NCI-H2171 (cell line): Measurements from ENCODE around the gene ANXA8.
"Not testable (repeated sequence)": the region's sequence is repeated elsewhere in the genome, so short reads cannot be mapped to it uniquely, and the experiment has no call there.

ENCODE experiments used
- DNase-seq: peaks from one replicate; lab custom pipeline; 2025; lab: John Stamatoyannopoulos, UW

ANXA8 gene

DNA sequence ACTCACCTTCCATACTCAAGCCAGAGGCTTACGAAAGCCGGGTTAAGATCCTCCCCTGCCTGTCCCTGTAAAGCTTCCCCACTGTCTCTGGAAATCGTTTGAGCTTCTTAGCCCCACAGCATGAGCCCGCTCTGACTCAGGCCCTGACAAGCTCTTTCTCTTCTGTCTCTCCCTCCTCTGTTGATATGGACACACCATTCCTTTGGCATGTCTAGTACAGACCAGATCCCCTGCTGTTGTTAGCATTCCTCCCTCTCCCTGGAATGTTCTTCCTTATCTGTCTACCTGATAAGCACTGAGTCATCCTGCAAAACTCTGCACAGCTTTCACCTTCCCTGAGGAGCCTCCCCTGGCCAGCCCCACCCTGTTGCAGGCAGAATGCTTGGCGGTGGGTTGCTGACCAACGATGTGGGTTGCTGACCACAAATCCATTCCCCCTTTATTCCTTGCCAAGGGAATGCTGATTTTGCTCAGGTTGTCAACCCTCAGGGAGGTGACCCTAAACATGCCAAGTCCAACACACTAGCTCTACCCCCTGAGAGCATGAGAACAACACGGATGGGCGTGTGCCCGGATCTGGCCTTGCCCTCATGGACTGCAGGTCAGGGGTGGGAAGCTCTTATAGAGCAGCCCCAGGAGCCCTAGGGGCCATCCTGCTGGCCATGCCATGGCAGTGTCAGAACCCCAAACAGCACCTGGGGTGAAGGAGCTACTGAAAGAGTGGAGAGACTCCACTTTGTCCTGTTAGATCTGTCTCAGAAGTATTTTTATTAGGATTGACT is 21.1 kb downstream of the ANXA8 start:
- not testable (repeated sequence) for DNase-seq

GRCh38 chr10:47461261-47461687 is 22.6 kb downstream of the ANXA8 start:
- not testable (repeated sequence) for DNase-seq

DNA sequence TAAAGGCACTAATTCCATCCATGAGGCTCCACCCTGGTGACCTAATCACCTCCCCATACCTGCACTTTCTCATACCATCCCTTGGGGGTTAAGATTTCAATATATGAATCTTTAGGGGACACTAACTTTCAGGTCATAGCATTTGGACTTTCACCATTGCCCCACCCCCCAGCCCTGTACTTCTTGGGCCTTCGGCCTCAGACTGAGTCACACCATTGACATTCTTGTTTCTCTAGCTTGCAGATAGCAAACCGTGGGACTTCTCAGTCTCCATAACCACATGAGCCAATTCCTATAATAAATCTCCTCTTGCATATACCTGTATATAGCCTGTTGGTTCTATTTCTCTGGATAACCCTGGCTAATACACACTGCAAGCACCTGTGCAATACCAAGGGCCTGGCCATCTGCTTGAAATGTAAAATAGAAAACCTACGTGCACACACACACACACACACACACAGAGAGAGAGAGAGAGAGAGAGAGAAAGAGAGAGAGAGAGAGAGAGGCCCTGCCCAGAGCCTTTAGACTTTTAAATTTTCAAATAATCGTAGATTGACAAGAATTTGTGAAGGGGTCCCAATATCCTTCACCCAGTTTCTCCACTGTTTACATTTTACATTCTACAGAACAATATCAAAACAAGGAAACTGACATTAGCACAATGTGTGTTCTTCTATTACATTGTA is 25.3 kb downstream of the ANXA8 start:
- no peak for DNase-seq

DNA sequence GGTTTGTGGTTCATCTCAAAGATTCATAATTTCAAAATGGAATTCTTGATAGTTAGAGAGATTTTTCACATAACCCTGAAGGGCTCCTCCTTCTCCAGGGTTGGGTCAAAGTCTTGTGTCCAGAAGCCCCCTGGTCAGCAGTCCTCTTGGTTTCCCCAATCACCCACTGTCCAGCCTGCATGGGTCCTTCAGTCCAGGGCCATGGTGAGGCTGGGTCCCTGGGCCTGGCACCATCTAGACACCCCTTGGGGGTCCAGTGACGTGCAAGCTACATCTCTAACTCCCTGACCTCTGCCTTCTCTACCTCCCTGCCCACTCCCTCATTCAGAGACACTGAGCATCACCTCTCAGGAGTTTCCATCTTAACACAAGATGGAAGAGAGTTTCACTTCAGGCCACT is 26.1 kb downstream of the ANXA8 start:
- no peak for DNase-seq

DNA sequence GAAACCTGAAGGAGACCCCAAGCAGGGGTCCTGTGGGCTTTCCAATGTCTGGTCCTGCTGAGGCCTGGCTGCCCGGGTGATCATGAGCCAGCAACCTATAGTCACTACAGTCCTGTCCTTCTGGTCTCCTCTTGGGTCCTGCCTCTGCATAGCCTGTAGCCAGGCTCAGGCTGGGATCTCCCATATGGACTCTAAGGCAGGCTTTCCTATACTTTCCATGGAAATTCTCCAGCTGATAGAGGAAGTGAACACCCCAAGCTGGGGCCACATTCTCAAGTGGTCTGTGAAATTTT is 26.4 kb downstream of the ANXA8 start:
- DNase-seq = no peak

GRCh38 chr10:47456794-47457527 is 27.0 kb downstream of the ANXA8 start:
- no peak for DNase-seq

DNA sequence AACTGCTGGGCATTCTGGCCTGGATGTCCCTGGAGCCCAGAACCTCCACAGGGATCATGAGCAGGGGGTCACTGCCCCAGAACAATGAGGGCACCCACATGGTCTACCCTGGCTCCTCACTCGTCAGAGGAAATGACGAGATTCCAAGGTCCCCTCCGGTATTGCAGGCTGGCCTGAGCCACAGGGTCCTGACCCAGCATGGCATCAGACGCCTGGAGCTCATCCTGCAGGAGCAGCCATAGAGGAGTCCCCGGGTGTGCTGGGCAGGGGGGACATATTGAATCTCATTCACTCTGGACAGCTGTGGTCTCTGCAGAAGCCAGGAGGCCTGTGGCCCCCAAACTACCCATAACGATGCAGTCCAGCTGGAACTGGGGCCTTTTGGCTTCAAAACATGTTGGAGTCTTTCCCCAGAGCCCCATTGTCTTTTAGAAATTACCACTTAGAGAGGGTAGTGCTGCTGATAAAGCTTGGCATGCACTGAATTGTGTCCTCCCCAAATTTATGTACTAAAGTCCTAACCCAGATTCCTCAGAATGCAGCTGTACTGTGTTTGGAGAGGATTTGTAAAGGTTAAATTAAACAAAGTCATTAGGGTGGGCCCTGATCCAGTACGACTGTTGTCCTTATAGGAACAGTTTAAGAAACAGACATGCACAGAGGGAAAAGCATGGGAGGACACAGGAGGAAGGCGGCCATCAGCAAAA is 27.7 kb downstream of the ANXA8 start:
- DNase-seq = no peak

- not testable (repeated sequence) for DNase-seq
Measured at GRCh38 chr10:47455350-47456078, 28.4 kb downstream of the ANXA8 start.

- no peak for DNase-seq
Measured at GRCh38 chr10:47454780-47455058, 29.2 kb downstream of the ANXA8 start.

- no peak for DNase-seq
Measured at GRCh38 chr10:47454008-47454779, 29.7 kb downstream of the ANXA8 start.

DNA sequence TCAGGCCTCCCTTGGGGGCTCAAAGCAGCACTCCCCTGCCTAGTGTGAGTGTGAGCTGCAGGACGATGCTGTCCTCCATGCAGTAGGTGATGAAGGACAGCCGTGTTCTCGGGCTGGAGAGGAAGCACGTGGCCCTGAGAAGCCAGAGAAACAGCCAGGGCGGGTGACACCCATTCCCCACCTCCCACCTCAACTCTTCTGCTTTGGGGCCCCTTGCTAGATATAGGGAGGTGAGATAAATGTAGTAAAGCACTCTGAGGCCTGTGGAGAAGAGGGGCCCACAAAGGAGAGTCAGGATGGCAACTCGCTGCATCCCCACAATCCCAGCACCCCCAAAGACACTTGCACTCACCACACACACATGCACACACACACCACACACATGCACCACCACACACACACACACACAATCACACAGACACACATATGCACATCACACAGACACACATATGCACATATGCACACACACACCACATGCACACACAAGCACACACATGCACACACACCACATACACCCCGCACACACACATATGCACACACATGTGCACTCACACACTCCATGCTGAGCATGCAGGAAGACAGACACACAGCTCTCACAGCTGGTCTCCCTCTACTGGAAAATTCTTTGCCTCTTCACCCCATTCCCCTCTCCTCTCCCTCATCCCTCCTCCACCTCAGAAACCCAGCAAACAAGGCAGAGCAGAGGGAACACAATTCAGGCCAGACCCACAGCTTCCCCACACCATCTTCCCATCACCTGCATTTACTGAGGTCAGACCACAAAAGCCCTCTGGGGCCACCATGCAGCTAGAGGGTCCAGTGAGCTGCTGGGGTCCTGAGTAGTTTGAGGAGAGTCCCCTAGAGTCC is 30.5 kb downstream of the ANXA8 start:
- no peak for DNase-seq

- DNase-seq = no peak
Measured at GRCh38 chr10:47452495-47453140, 31.3 kb downstream of the ANXA8 start.

DNA sequence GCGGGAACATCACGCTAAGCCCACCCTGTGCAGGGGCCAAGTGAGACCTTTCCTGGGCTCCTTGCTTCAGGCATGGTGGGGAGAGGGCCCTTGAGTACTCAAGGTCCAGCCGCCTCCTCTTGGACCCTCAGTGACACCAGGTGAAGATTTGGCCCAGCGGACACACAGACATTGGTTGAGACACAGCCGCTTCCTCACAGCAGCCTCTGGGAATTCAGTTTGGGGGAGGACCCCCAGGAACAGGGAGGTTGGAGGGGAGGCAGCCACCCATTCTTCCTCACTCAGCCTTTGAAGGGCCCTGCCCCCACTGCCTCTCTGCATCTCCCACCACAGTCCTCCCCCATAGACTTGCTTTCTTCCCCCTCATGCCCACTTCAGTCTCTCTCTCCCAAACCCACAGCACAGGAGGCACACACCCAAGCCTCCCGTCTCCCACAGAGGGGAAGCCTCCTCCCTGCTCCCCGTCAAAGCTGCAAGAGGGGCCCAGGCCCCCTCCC is 31.9 kb downstream of the ANXA8 start:
- no peak for DNase-seq

DNA sequence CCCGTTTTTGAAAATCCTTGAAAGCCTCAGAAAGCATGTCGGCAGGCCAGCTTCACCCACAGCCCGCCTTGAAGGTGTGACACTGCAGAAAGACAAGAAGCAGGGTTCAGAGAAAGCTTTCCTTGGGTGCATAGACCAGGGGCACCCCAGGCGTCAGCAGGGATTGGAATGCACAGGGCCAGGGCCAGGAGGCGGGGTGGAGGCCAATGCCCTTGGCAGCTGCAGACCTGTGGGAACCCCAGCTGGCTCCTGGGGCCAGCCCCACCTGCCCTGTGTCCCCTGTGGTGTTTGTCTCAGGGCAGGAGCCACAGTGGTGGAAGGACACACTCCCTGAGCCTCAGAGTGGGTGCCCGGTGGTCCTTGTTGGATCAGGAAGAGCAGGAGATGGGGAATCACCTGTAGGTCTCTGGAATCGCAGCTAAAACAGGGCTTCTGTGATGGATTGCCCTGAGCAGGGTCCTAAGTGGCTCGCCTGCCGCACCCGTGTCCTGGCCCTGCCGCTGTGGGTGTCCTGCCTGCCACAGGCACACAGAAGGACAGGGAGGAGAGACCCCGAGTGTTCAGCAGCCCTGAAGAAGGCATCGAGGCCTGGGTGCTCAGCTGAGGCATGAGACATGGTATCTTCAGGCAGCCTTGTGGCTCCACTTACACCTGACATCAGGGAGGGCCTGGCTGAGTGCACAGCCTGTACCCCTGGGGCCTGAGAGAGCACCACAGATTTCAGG is 32.5 kb downstream of the ANXA8 start:
- DNase-seq = no peak

DNA sequence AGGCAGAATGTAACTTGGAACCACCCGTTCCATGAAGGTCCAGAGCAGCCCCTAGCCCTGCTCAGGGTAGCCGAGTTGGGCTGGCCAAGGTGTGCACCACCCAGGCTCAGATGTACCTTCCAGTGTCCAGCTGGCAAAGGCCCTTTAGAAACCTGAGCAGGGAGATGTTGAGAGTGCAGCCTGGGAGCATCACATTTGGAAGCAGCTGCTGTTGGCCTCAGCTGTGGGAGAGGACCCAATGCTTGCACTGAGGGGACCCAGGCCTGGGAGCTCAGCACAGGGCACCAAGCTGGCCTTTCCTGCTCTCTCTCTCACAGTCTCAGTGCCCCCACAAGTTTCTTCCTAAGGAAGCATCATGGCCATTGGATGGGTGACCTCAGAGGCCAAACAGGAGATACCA is 33.5 kb downstream of the ANXA8 start:
- no peak for DNase-seq

GRCh38 chr10:47449979-47450378 is 33.9 kb downstream of the ANXA8 start:
- DNase-seq = no peak

GRCh38 chr10:47449102-47449978 is 34.6 kb downstream of the ANXA8 start:
- no peak for DNase-seq

DNA sequence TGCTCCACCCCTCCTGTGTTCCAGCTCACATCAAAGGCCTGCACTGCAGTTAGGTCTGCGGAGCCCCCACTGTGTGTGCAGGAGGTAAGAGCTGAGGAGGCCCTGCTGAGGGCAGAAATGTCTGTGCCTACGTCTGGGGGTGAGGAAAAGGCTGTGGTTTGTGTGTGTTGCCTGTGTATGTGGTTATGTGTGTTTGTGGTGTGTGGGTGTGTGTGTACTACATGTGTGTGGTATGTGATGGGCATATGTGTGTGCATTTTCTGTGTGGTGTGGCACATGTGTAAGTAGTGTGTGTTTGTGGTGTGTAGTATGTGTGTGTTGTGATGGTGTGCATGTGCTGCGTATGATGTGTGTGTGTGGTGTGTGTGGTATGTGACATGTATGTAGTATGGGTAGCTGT is 36.2 kb downstream of the ANXA8 start:
- no peak for DNase-seq
